Trophoblast cell (in vitro differentiated cells and primary cell): ENCODE measurements around the gene PLA1A.

Experiments used
- DNase-seq, 2 donors: peaks; one replicate each; pipeline ENCODE4 v3.0.0-alpha.2; 2016
- H2AFZ ChIP-seq: 2 replicates; pipeline ENCODE4 v1.6.1; 2013; ENCODE audit warnings: low read length, moderate library complexity, mild to moderate bottlenecking; ENCODE audit not compliant: insufficient read depth, poor library complexity
- H2AK5ac ChIP-seq: 2 replicates; pipeline ENCODE4 v1.6.1; 2013; ENCODE audit warnings: mild to moderate bottlenecking, low read length
- H2BK120ac ChIP-seq: 2 replicates; pipeline ENCODE4 v1.6.1; 2013; ENCODE audit warnings: low read length, mild to moderate bottlenecking, moderate library complexity; ENCODE audit not compliant: insufficient read depth, poor library complexity
- H2BK12ac ChIP-seq: 2 replicates; pipeline ENCODE4 v1.6.1; 2013; ENCODE audit warnings: mild to moderate bottlenecking, low read length, moderate library complexity
- H2BK5ac ChIP-seq: 2 replicates; pipeline ENCODE4 v1.6.1; 2013; ENCODE audit warnings: low read length, low read depth, moderate library complexity, mild to moderate bottlenecking; ENCODE audit not compliant: poor library complexity
- H3K14ac ChIP-seq: 2 replicates; pipeline ENCODE4 v1.6.1; 2013; ENCODE audit warnings: mild to moderate bottlenecking, low read length
- H3K18ac ChIP-seq: 2 replicates; pipeline ENCODE4 v1.6.1; 2013; ENCODE audit warnings: mild to moderate bottlenecking, low read length
- H3K23ac ChIP-seq: 2 replicates; pipeline ENCODE4 v1.6.1; 2013; ENCODE audit warnings: low read length
- H3K27ac ChIP-seq: 2 replicates; pipeline ENCODE4 v1.5.1; 2013; ENCODE audit warnings: low read depth, mild to moderate bottlenecking, inconsistent platforms, low read length, moderate library complexity
- H3K27me3 ChIP-seq: 2 replicates; pipeline ENCODE4 v1.6.1; 2013; ENCODE audit warnings: inconsistent platforms, mild to moderate bottlenecking, low read length, moderate library complexity; ENCODE audit not compliant: insufficient read depth
- H3K36me3 ChIP-seq, 2 experiments: 1 replicate in 1 of 2; 2 replicates in 1 of 2; pipeline ENCODE4 v1.6.1; 2013; ENCODE audit warnings: low read length in 2 of 2, mild to moderate bottlenecking in 2 of 2, moderate library complexity in 1 of 2; ENCODE audit not compliant: insufficient read depth in 2 of 2, control insufficient read depth in 1 of 2
- H3K4ac ChIP-seq: 2 replicates; pipeline ENCODE4 v1.6.1; 2013; ENCODE audit warnings: low read depth, mild to moderate bottlenecking, low read length, moderate library complexity
- H3K4me1 ChIP-seq, 2 experiments: 1 replicate in 1 of 2; 2 replicates in 1 of 2; pipeline ENCODE4 v1.6.1; 2013; ENCODE audit warnings: low read length in 2 of 2, mild to moderate bottlenecking in 2 of 2, moderate library complexity in 1 of 2; ENCODE audit not compliant: insufficient read depth in 2 of 2, control insufficient read depth in 1 of 2
- H3K4me2 ChIP-seq: 2 replicates; pipeline ENCODE4 v1.6.1; 2013; ENCODE audit warnings: inconsistent platforms, mild to moderate bottlenecking, low read length, moderate library complexity
- H3K4me3 ChIP-seq: 2 replicates; pipeline ENCODE4 v1.5.1; 2013; ENCODE audit warnings: mild to moderate bottlenecking, low read depth, low read length, inconsistent platforms
- H3K79me1 ChIP-seq: one replicate; pipeline ENCODE4 v1.6.1; 2013; ENCODE audit warnings: low read length
- H3K79me2 ChIP-seq: 2 replicates; pipeline ENCODE4 v1.6.1; 2013; ENCODE audit warnings: low read length, mild to moderate bottlenecking; ENCODE audit not compliant: control insufficient read depth, insufficient read depth, poor library complexity
- H3K9ac ChIP-seq: 2 replicates; pipeline ENCODE4 v1.6.1; 2013; ENCODE audit warnings: mild to moderate bottlenecking, low read length
- H3K9me3 ChIP-seq: 2 replicates; pipeline ENCODE4 v1.6.1; 2013; ENCODE audit warnings: low read depth, mild to moderate bottlenecking, control low read depth, inconsistent platforms, low read length; ENCODE audit not compliant: insufficient read depth
- H4K12ac ChIP-seq: 2 replicates; pipeline ENCODE4 v1.6.1; 2013; ENCODE audit warnings: low read depth, mild to moderate bottlenecking, low read length, moderate library complexity
- H4K8ac ChIP-seq: 2 replicates; pipeline ENCODE4 v1.6.1; 2013; ENCODE audit warnings: low read depth, mild to moderate bottlenecking, low read length, moderate library complexity
- H4K91ac ChIP-seq: one replicate; pipeline ENCODE4 v1.6.1; 2013; ENCODE audit warnings: low read depth, mild to moderate bottlenecking, low read length, moderate library complexity
- WGBS: extraction: QIAGEN DNeasy Blood & Tissue Kit; methylation state at CpG from one replicate; pipeline ENCODE4 v1.1.7; 2013; ENCODE audit warnings: missing lambda C conversion rate; ENCODE audit not compliant: insufficient read length, insufficient coverage; ENCODE audit errors: extremely low coverage; 5-methylcytosine and 5-hydroxymethylcytosine counted together

PLA1A gene

DNA sequence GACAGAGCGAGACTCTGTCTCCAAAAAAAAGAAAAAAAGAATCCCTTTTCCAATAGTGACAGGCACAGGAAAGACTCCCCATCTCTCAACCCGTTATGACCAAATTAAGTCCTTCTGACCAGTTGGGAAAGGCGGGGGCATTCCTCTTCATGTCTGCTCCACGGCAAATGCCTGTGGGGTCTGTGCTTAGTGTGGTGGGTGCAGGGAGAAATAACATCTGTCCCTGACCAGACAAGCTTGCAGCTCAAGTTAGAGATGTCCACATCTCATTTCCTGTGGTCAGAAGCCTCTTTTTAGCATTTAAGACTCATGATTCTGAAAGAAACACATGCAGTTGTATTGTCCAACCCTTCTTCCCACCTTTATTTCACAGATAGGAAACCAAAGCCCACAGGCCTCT is 16.2 kb downstream of the PLA1A start:
- H3K14ac ChIP-seq = no peak overlapping the region
- WGBS = no CpG with 5 or more reads among the region's 4 CpGs

DNA sequence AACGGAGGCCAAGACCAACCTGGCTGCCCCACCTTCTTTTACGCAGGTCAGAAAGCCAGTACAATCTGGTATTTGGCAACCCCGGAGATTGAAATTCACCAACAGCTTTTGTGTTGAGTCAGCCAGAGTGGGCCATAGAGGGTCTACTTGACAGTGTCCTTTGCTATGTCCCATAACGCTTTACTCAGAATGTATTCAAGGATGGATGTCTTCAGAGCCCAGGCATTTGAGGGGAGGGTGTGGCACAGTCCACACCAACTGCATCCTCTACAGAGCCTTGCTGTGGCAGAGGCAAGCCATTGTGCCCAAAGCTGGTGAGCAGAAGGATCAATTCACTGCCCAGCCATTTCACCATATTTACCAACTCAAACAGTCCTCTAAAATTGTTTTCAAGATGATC is 18.4 kb downstream of the PLA1A start:
- H3K4me3 ChIP-seq = no peak overlapping the region
- H4K91ac ChIP-seq = no peak overlapping the region
- no peak overlapping the region for H3K18ac ChIP-seq
- H2AK5ac ChIP-seq = no peak overlapping the region
- H3K4me1 ChIP-seq = no peaks in the 10 kb centered on the region
- no peaks in the 10 kb centered on the region for H3K36me3 ChIP-seq
- H2AFZ ChIP-seq = no peak overlapping the region
- no peak overlapping the region for H2BK12ac ChIP-seq
- no peak overlapping the region for H4K12ac ChIP-seq
- H3K27me3 ChIP-seq = no peaks in the 10 kb centered on the region
- H3K14ac ChIP-seq = no peak overlapping the region
- no peaks in the 10 kb centered on the region for H3K79me1 ChIP-seq
- no peak overlapping the region for H4K8ac ChIP-seq
- H3K79me2 ChIP-seq = no peaks in the 10 kb centered on the region
- no CpG with 5 or more reads among the region's 4 CpGs for WGBS
- no peak overlapping the region for H3K23ac ChIP-seq
- H2BK120ac ChIP-seq = no peak overlapping the region
- no peak overlapping the region for H3K4ac ChIP-seq
- H3K9ac ChIP-seq = no peak overlapping the region
- no peak overlapping the region for H3K27ac ChIP-seq
- peaks cover 1% of the 10 kb centered on the region for H3K9me3 ChIP-seq
- no peak for DNase-seq
- H3K4me2 ChIP-seq = no peak overlapping the region
- no peak overlapping the region for H2BK5ac ChIP-seq

More for the DNA sequence above, 16.2 kb downstream of the PLA1A start:
- Histone ChIP-seq H3K36me3 (no peaks in the 10 kb centered on the region), H2BK12ac (no peak overlapping the region), H3K23ac (no peak overlapping the region), H4K12ac (no peak overlapping the region), H3K4ac (no peak overlapping the region), H3K27me3 (no peaks in the 10 kb centered on the region), H4K8ac (no peak overlapping the region), H3K4me2 (no peak overlapping the region), H3K4me1 (peaks cover 3 to 6% of the 10 kb centered on the region in 2 experiments), H3K79me2 (no peaks in the 10 kb centered on the region), H3K9me3 (peaks cover 1% of the 10 kb centered on the region), H2AK5ac (no peak overlapping the region), H2AFZ (no peak overlapping the region), H3K27ac (no peak overlapping the region), H3K4me3 (no peak overlapping the region), H4K91ac (no peak overlapping the region), H2BK5ac (no peak overlapping the region), H3K18ac (no peak overlapping the region), H3K79me1 (no peaks in the 10 kb centered on the region), H3K9ac (no peak overlapping the region), H2BK120ac (no peak overlapping the region)
- DNase-seq = no peak

- Histone ChIP-seq H3K36me3 (no peaks in the 10 kb centered on the region), H4K8ac (no peak overlapping the region), H3K4ac (no peak overlapping the region), H3K27ac (no peak overlapping the region), H3K79me2 (no peaks in the 10 kb centered on the region), H3K4me2 (no peak overlapping the region), H2AK5ac (no peak overlapping the region), H3K18ac (no peak overlapping the region), H3K4me3 (no peak overlapping the region), H4K91ac (no peak overlapping the region), H3K4me1 (no peaks in the 10 kb centered on the region), H4K12ac (no peak overlapping the region), H3K23ac (no peak overlapping the region), H2AFZ (no peak overlapping the region), H2BK5ac (no peak overlapping the region), H3K79me1 (no peaks in the 10 kb centered on the region), H3K9me3 (peaks cover under 1% of the 10 kb centered on the region), H2BK12ac (no peak overlapping the region), H3K14ac (no peak overlapping the region), H3K9ac (no peak overlapping the region), H3K27me3 (no peaks in the 10 kb centered on the region), H2BK120ac (no peak overlapping the region)
- no CpG with 5 or more reads among the region's 7 CpGs for WGBS
- no peak for DNase-seq
Observed at GRCh38 chr3:119619094-119619493, 21.4 kb downstream of the PLA1A start.

DNA sequence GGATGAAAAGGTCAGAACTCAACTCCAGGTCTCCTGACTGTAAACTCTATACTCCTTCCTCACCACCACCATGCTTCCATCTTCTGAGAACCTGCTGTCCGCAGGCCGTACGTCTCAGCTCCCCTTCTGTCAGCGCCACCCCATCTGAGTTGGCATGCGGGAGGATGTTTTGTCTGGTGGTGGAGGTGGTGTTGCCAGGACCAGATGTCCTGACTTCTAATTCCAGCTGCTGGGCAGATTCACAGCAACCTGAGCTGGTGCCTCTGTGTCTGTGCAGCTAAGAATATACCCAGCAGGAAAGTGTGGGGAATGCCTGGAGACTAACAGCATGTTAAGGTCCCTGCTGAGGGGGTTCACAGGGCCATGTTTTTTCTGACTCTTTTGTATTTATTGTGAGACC is 23.2 kb downstream of the PLA1A start:
- Histone ChIP-seq H3K79me1 (peaks cover 2% of the 10 kb centered on the region), H3K4me1 (peaks cover 6 to 7% of the 10 kb centered on the region in 2 experiments), H3K4ac (no peak overlapping the region), H2BK120ac (no peak overlapping the region), H4K91ac (no peak overlapping the region), H3K18ac (no peak overlapping the region), H3K9me3 (peaks cover 1% of the 10 kb centered on the region), H3K4me2 (no peak overlapping the region), H3K14ac (no peak overlapping the region), H3K9ac (no peak overlapping the region), H3K27me3 (no peaks in the 10 kb centered on the region), H3K23ac (no peak overlapping the region), H3K4me3 (no peak overlapping the region), H2BK5ac (no peak overlapping the region), H4K12ac (no peak overlapping the region), H2AFZ (no peak overlapping the region), H3K27ac (no peak overlapping the region), H3K36me3 (no peaks in the 10 kb centered on the region), H4K8ac (no peak overlapping the region), H2AK5ac (no peak overlapping the region), H3K79me2 (no peaks in the 10 kb centered on the region), H2BK12ac (no peak overlapping the region)
- WGBS = no CpG with 5 or more reads among the region's 5 CpGs
- no peak for DNase-seq
